CD14-positive monocyte (primary cell): Measurements from ENCODE around the gene ZFYVE1. TPM values are rescaled to one million over a fixed set of nuclear protein-coding genes. Genes with fewer than 3 reads are reported as not detected.
"Not testable (repeated sequence)": the region's sequence is repeated elsewhere in the genome, so short reads cannot be mapped to it uniquely, and the experiment has no call there.

Experiments
- DNase-seq, 3 donors: peaks; one replicate each; pipeline ENCODE4 v3.0.0-alpha.2; 2011 to 2022
- H2AFZ ChIP-seq: 2 replicates; pipeline ENCODE4 v1.6.0; 2012; ENCODE audit warnings: mild to moderate bottlenecking, low read depth, low read length, inconsistent platforms; ENCODE audit not compliant: insufficient read depth, poor library complexity, severe bottlenecking
- H3K27ac ChIP-seq, 2 donors: 1 replicate in 1 of 2; 2 replicates in 1 of 2; pipeline ENCODE4 v1.5.1; 2012 to 2013; ENCODE audit warnings: low read length in 2 of 2, control low read depth in 1 of 2, inconsistent platforms in 1 of 2, low read depth in 1 of 2, mild to moderate bottlenecking in 1 of 2
- H3K27me3 ChIP-seq, 2 donors: one replicate each; pipeline versions ENCODE4 v1.6.0 to v1.6.1; 2011 to 2013; ENCODE audit warnings: low read length in 2 of 2; ENCODE audit not compliant: control insufficient read depth in 2 of 2, insufficient read depth in 2 of 2
- H3K36me3 ChIP-seq, 2 donors: replicated peaks in 1 of 2; 1 replicate in 1 of 2; 2 replicates in 1 of 2; pipeline versions ENCODE4 v1.5.1 to v1.6.1; 2012 to 2013; ENCODE audit warnings: low read length in 2 of 2, control low read depth in 1 of 2, inconsistent platforms in 1 of 2, mild to moderate bottlenecking in 1 of 2; ENCODE audit not compliant: insufficient read depth in 2 of 2, control insufficient read depth in 1 of 2
- H3K4me1 ChIP-seq, 2 donors: 1 replicate in 1 of 2; 2 replicates in 1 of 2; pipeline versions ENCODE4 v1.5.1 to v1.6.1; 2012 to 2013; ENCODE audit warnings: low read length in 2 of 2, control low read depth in 1 of 2, inconsistent platforms in 1 of 2, mild to moderate bottlenecking in 1 of 2, moderate library complexity in 1 of 2; ENCODE audit not compliant: insufficient read depth in 2 of 2, control insufficient read depth in 1 of 2
- H3K4me2 ChIP-seq: replicated peaks from 2 replicates; pipeline ENCODE3; 2012; ENCODE audit warnings: low read length, moderate library complexity, mild to moderate bottlenecking; ENCODE audit not compliant: poor library complexity, severe bottlenecking; ENCODE audit errors: extremely low read depth
- H3K4me3 ChIP-seq, 3 experiments: fragments of 200-600 bp in 1 of 3; sonication (generic) in 1 of 3; replicated peaks in 1 of 3; 1 replicate in 2 of 3; 2 replicates in 1 of 3; pipeline ENCODE4 v1.5.1; 2011 to 2013; ENCODE audit warnings: low read length in 3 of 3, mild to moderate bottlenecking in 3 of 3, control low read depth in 2 of 3, low read depth in 2 of 3, inconsistent platforms in 1 of 3, moderate library complexity in 1 of 3
- H3K79me2 ChIP-seq: 2 replicates; pipeline ENCODE4 v1.6.0; 2012; ENCODE audit warnings: mild to moderate bottlenecking, control low read depth, inconsistent platforms, low read length, moderate library complexity; ENCODE audit not compliant: insufficient read depth
- H3K9ac ChIP-seq: 2 replicates; pipeline ENCODE4 v1.6.0; 2017; ENCODE audit warnings: low read length, mild to moderate bottlenecking; ENCODE audit not compliant: insufficient read depth, poor library complexity, severe bottlenecking
- H3K9me3 ChIP-seq, 2 donors: replicated peaks in 1 of 2; 1 replicate in 1 of 2; 2 replicates in 1 of 2; pipeline versions ENCODE4 v1.5.1 to v1.6.1; 2012 to 2013; ENCODE audit warnings: low read length in 2 of 2, control low read depth in 1 of 2; ENCODE audit not compliant: control insufficient read depth in 1 of 2, insufficient read depth in 1 of 2
- H4K20me1 ChIP-seq: 2 replicates; pipeline ENCODE4 v1.6.0; 2012; ENCODE audit warnings: mild to moderate bottlenecking, low read length, control low read depth, moderate library complexity; ENCODE audit not compliant: insufficient read depth
- H3K27ac Mint-ChIP-seq, 7 donors: one replicate each; pipeline ENCODE4 v1.8.0; 2020; ENCODE audit warnings: mild to moderate bottlenecking in 7 of 7, mixed read lengths in 7 of 7, moderate library complexity in 6 of 7, inconsistent platforms in 2 of 7
- H3K27me3 Mint-ChIP-seq, 3 donors: one replicate each; pipeline ENCODE4 v1.8.0; 2021 to 2022; ENCODE audit warnings: low read depth in 3 of 3, mild to moderate bottlenecking in 3 of 3, mixed read lengths in 3 of 3, moderate library complexity in 3 of 3, inconsistent platforms in 1 of 3
- H3K36me3 Mint-ChIP-seq, 2 donors: one replicate each; pipeline ENCODE4 v1.8.0; 2020; ENCODE audit warnings: mixed read lengths in 2 of 2, inconsistent platforms in 1 of 2, mild to moderate bottlenecking in 1 of 2
- H3K4me1 Mint-ChIP-seq: one replicate; pipeline ENCODE4 v1.8.0; 2020; ENCODE audit warnings: mild to moderate bottlenecking, mixed read lengths
- H3K4me3 Mint-ChIP-seq, 2 donors: one replicate each; pipeline ENCODE4 v1.8.0; 2020; ENCODE audit warnings: mild to moderate bottlenecking in 2 of 2, mixed read lengths in 2 of 2, moderate library complexity in 1 of 2
- H3K9me3 Mint-ChIP-seq, 7 donors: one replicate each; pipeline ENCODE4 v1.8.0; 2020 to 2022; ENCODE audit warnings: mixed read lengths in 7 of 7, mild to moderate bottlenecking in 6 of 7, moderate library complexity in 6 of 7, inconsistent platforms in 2 of 7
- WGBS: methylation state at CpG from one replicate; pipeline ENCODE4 v1.1.5; 2013; ENCODE audit warnings: missing lambda C conversion rate; ENCODE audit not compliant: insufficient coverage; 5-methylcytosine and 5-hydroxymethylcytosine counted together
- intact Hi-C, 2 donors: fragments of 100-400 bp; cut with micrococcal nuclease; formaldehyde crosslinking; loops; one replicate each; pipeline versions ENCODE4 v1.15.0 to v1.15.1; 2023
- polyA plus RNA-seq, 3 donors: library from polyadenylated mRNA; depleted of rRNA in 1 of 3; unstranded in 2 of 3; stranded (reverse) in 1 of 3; fragments of 300-500 nt in 2 of 3; fragments of >200 nt in 1 of 3; fragmentation: Illumina TruSeq in 2 of 3; gene quantifications; 1 replicate in 2 of 3; 2 replicates in 1 of 3; pipeline ENCODE4 v1.2.3, GENCODE V29; 2012 to 2021
- TF ChIP-seq, protein P1 (sequence below): fragments of 200-600 bp; IDR thresholded peaks from one replicate; pipeline ENCODE4 v1.8.0; 2022; ENCODE audit warnings: antibody characterized with exemption, mild to moderate bottlenecking

ZFYVE1 gene
- polyA plus RNA-seq, 3 donors = 4.9 to 18.6 (median 5.3) TPM

DNA sequence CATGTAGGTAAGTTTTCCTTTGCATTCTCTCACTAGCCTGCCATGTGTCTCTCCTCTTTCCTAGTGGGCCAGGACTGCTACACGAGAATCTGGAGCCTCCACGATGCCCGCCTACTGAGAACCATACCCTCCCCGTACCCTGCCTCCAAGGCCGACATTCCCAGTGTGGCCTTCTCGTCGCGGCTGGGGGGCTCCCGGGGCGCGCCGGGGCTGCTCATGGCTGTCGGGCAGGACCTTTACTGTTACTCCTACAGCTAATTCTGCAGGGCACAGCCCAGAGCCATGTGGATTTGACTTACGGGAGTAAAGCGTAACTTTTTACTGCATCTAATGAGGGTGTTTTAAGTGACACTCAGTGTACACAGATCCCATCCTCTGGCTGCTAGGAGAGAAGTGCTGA lies 68.4 kb downstream of the ZFYVE1 start:
- H3K36me3 ChIP-seq = peaks cover 0 to 3% of the 10 kb centered on the region in 2 donors
- H3K27ac Mint-ChIP-seq = no peak overlapping the region
- H3K27me3 ChIP-seq = no peaks in the 10 kb centered on the region
- H3K9me3 ChIP-seq = no peaks in the 10 kb centered on the region
- no peak overlapping the region for H3K9ac ChIP-seq
- H3K27ac ChIP-seq = no peak overlapping the region
- peaks cover 0 to 2% (median 0%) of the 10 kb centered on the region in 3 donors for H3K27me3 Mint-ChIP-seq
- TF ChIP-seq, protein P1, sequence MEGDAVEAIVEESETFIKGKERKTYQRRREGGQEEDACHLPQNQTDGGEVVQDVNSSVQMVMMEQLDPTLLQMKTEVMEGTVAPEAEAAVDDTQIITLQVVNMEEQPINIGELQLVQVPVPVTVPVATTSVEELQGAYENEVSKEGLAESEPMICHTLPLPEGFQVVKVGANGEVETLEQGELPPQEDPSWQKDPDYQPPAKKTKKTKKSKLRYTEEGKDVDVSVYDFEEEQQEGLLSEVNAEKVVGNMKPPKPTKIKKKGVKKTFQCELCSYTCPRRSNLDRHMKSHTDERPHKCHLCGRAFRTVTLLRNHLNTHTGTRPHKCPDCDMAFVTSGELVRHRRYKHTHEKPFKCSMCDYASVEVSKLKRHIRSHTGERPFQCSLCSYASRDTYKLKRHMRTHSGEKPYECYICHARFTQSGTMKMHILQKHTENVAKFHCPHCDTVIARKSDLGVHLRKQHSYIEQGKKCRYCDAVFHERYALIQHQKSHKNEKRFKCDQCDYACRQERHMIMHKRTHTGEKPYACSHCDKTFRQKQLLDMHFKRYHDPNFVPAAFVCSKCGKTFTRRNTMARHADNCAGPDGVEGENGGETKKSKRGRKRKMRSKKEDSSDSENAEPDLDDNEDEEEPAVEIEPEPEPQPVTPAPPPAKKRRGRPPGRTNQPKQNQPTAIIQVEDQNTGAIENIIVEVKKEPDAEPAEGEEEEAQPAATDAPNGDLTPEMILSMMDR = no peak
- H3K4me2 ChIP-seq = no peak overlapping the region
- no peak overlapping the region for H2AFZ ChIP-seq
- H3K4me3 Mint-ChIP-seq = no peak overlapping the region
- H3K9me3 Mint-ChIP-seq = no peaks in the 10 kb centered on the region
- no peaks in the 10 kb centered on the region for H3K79me2 ChIP-seq
- H4K20me1 ChIP-seq = no peaks in the 10 kb centered on the region
- intact Hi-C loops = no loop called here
- peaks cover 31 to 36% of the 10 kb centered on the region in 2 donors for H3K36me3 Mint-ChIP-seq
- H3K4me1 ChIP-seq = no peaks in the 10 kb centered on the region
- no peak overlapping the region for H3K4me3 ChIP-seq
- WGBS = 96% methylated on average over 9 of the region's 15 CpGs
- no peak for DNase-seq
- H3K4me1 Mint-ChIP-seq = no peaks in the 10 kb centered on the region

DNA sequence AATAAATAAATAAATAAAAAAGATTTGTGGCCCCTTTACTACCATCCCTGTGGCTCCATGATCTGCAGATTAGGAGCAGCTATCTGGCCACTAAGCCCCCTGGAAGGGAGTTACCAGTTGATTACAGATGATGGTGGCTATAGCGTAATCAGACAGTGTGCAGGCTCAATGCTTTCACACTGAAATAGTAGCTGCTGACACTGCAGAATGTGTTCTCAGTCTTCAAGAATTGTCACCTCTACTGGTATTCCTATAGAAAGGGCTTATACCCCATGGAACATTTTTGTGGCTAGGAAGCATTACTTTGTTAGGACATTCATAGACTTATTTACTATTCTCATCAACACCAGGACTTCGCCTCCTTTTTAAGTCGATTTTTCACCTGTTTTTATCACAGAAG lies 69.7 kb downstream of the ZFYVE1 start:
- H3K27me3 Mint-ChIP-seq = no peaks in the 10 kb centered on the region
- no peaks in the 10 kb centered on the region for H3K4me1 ChIP-seq
- H4K20me1 ChIP-seq = no peaks in the 10 kb centered on the region
- H3K27ac ChIP-seq = no peak overlapping the region
- H3K36me3 ChIP-seq = peaks cover 0 to 3% of the 10 kb centered on the region in 2 donors
- no peak for DNase-seq
- peaks cover 31 to 36% of the 10 kb centered on the region in 2 donors for H3K36me3 Mint-ChIP-seq
- H3K4me1 Mint-ChIP-seq = no peaks in the 10 kb centered on the region
- H3K4me3 ChIP-seq = no peak overlapping the region
- H3K27me3 ChIP-seq = no peaks in the 10 kb centered on the region
- H2AFZ ChIP-seq = no peak overlapping the region
- WGBS = 100% methylated on average over 1 of the region's 3 CpGs
- H3K4me2 ChIP-seq = no peak overlapping the region
- no peak overlapping the region for H3K4me3 Mint-ChIP-seq
- TF ChIP-seq, protein P1 = no peak
- no peaks in the 10 kb centered on the region for H3K9me3 Mint-ChIP-seq
- no peaks in the 10 kb centered on the region for H3K79me2 ChIP-seq
- intact Hi-C loops = no loop called here
- no peaks in the 10 kb centered on the region for H3K9me3 ChIP-seq
- no peak overlapping the region for H3K27ac Mint-ChIP-seq
- H3K9ac ChIP-seq = no peak overlapping the region

- H3K4me2 ChIP-seq, H3K9me3 ChIP-seq, H2AFZ ChIP-seq, H3K36me3 ChIP-seq, intact Hi-C loops, DNase-seq, H3K4me3 Mint-ChIP-seq, H3K9me3 Mint-ChIP-seq, H3K27ac Mint-ChIP-seq, H3K4me1 ChIP-seq, H3K79me2 ChIP-seq, H3K27me3 ChIP-seq, H3K27ac ChIP-seq, H3K4me3 ChIP-seq, H4K20me1 ChIP-seq, H3K27me3 Mint-ChIP-seq, H3K9ac ChIP-seq, H3K4me1 Mint-ChIP-seq: not testable (repeated sequence)
- WGBS = 95% methylated on average over 7 of the region's 9 CpGs
- H3K36me3 Mint-ChIP-seq = peaks cover 32 to 38% of the 10 kb centered on the region in 2 donors
These were observed 70.2 kb downstream of the ZFYVE1 start for GRCh38 chr14:72956741-72957140.
